ENCODE results near the gene CYBRD1.

Gene CYBRD1

GRCh38 chr2:171557363-171557762 lies 35.1 kb downstream of the CYBRD1 start:
- no peak for DNase-seq

- no peak for DNase-seq
Measured at GRCh38 chr2:171563301-171563700, 41.0 kb downstream of the CYBRD1 start.

GRCh38 chr2:171564463-171564862 lies 42.2 kb downstream of the CYBRD1 start:
- no peak for DNase-seq

GRCh38 chr2:171566057-171566456 lies 43.8 kb downstream of the CYBRD1 start:
- DNase-seq = no peak

GRCh38 chr2:171566753-171567152 lies 44.5 kb downstream of the CYBRD1 start:
- DNase-seq = no peak

GRCh38 chr2:171568089-171568488 lies 45.8 kb downstream of the CYBRD1 start:
- no peak for DNase-seq

GRCh38 chr2:171571721-171572120 lies 49.4 kb downstream of the CYBRD1 start:
- DNase-seq = no peak

GRCh38 chr2:171574149-171574795 lies 52.0 kb downstream of the CYBRD1 start:
- DNase-seq = peak; percentile 84

- DNase-seq = no peak
Measured at GRCh38 chr2:171575606-171576005, 53.3 kb downstream of the CYBRD1 start.

GRCh38 chr2:171578127-171578803 lies 56.0 kb downstream of the CYBRD1 start:
- no peak for DNase-seq

- DNase-seq = no peak
Measured at GRCh38 chr2:171579481-171579880, 57.2 kb downstream of the CYBRD1 start.

GRCh38 chr2:171583566-171583965 lies 61.3 kb downstream of the CYBRD1 start:
- DNase-seq = no peak

- DNase-seq = no peak
Measured at GRCh38 chr2:171584001-171584400, 61.7 kb downstream of the CYBRD1 start.

- no peak for DNase-seq
Measured at GRCh38 chr2:171587132-171587531, 64.9 kb downstream of the CYBRD1 start.

GRCh38 chr2:171587567-171587966 lies 65.3 kb downstream of the CYBRD1 start:
- no peak for DNase-seq

- no peak for DNase-seq
Measured at GRCh38 chr2:171590116-171590515, 67.8 kb downstream of the CYBRD1 start.

- DNase-seq = no peak
Measured at GRCh38 chr2:171592036-171592555, 69.8 kb downstream of the CYBRD1 start.

- DNase-seq = no peak
Measured at GRCh38 chr2:171595456-171595855, 73.2 kb downstream of the CYBRD1 start.

- no peak for DNase-seq
Measured at GRCh38 chr2:171595896-171596295, 73.6 kb downstream of the CYBRD1 start.

GRCh38 chr2:171598713-171599319 lies 76.5 kb downstream of the CYBRD1 start:
- no peak for DNase-seq

GRCh38 chr2:171600126-171600525 lies 77.9 kb downstream of the CYBRD1 start:
- no peak for DNase-seq

- DNase-seq = no peak
Measured at GRCh38 chr2:171602352-171602751, 80.1 kb downstream of the CYBRD1 start.

All from activated T-cell treated with anti-CD3 and anti-CD28 coated beads, Interleukin-2, amount 50 U/mL, for 1 hour (primary cell).